SK-N-SH (cell line): Measurements from ENCODE around the gene CLN5.

Source experiments
- CHD2 ChIP-seq: fragments of 150-350 bp; IDR thresholded peaks from 2 replicates; pipeline ENCODE4 v1.6.1; 2018; ENCODE audit warnings: low read length; ENCODE audit not compliant: partially characterized antibody
- EP300 ChIP-seq, 2 experiments: IDR thresholded peaks; 2 replicates each; pipeline versions ENCODE4 v1.4.0 to v1.6.1; 2012; ENCODE audit warnings: borderline replicate concordance in 1 of 2, low read depth in 1 of 2, low read length in 1 of 2
- RCOR1 ChIP-seq: fragments of 150-350 bp; IDR thresholded peaks from 2 replicates; pipeline ENCODE4 v1.6.1; 2017; ENCODE audit warnings: antibody characterized with exemption, low read length
- RXRA ChIP-seq: IDR thresholded peaks from 2 replicates; pipeline ENCODE4 v1.4.0; 2012; ENCODE audit warnings: low read depth, mild to moderate bottlenecking, borderline replicate concordance
- TF ChIP-seq, protein P1 (sequence below): fragments of 200-600 bp; sonication (generic); IDR thresholded peaks from 2 replicates; pipeline ENCODE4 v1.6.1; 2017; ENCODE audit warnings: antibody characterized with exemption, mild to moderate bottlenecking, moderate library complexity

DNA sequence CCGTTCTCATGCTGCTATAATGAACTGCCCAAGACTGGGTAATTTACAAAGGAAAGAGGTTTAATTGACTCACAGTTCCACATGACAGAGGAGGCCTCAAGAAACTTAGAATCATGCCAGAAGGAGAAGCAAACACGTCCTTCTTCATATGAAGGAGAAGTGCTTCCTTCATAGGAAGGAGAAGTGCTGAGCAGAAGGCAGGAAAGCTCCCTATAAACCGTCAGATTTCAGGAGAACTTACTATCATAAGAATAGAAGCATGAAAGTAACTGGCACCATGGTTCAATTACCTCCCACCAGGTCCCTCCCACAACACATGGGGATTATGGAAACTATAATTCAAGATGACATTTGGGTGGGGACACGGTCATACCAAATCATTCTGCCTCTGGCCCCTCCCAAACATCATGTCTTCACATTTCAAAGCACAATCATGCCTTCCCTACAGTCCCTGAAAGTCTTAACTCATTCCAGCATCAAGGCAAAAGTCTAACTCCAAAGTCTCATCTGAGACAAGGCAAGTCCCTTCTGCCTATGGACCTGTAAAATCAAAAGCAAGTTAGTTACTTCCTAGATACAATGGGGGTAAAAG, 32.9 kb upstream of the CLN5 start:
- TF ChIP-seq, protein P1, sequence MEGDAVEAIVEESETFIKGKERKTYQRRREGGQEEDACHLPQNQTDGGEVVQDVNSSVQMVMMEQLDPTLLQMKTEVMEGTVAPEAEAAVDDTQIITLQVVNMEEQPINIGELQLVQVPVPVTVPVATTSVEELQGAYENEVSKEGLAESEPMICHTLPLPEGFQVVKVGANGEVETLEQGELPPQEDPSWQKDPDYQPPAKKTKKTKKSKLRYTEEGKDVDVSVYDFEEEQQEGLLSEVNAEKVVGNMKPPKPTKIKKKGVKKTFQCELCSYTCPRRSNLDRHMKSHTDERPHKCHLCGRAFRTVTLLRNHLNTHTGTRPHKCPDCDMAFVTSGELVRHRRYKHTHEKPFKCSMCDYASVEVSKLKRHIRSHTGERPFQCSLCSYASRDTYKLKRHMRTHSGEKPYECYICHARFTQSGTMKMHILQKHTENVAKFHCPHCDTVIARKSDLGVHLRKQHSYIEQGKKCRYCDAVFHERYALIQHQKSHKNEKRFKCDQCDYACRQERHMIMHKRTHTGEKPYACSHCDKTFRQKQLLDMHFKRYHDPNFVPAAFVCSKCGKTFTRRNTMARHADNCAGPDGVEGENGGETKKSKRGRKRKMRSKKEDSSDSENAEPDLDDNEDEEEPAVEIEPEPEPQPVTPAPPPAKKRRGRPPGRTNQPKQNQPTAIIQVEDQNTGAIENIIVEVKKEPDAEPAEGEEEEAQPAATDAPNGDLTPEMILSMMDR: no peak
- no peak for TF ChIP-seq RXRA
- TF ChIP-seq CHD2: no peak
- no peak for TF ChIP-seq EP300 (IDR thresholded peaks at IDR 0.05; ENCODE audit: borderline replicate concordance in 1 of 2, low read depth in 1 of 2, low read length in 1 of 2)
- no peak for TF ChIP-seq RCOR1
